MM.1S (cell line): Measurements from ENCODE around the gene CCDC85C.

ENCODE experiments used
- DNase-seq: peaks from one replicate; pipeline ENCODE4 v3.0.0-alpha.2; 2015
- H2AFZ ChIP-seq: fragments of 300-600 bp; sonication (generic); 2 replicates; pipeline ENCODE4 v1.6.0; 2016; ENCODE audit warnings: antibody characterized with exemption, low read length
- H3F3A ChIP-seq: fragments of 300-600 bp; sonication (generic); 2 replicates; pipeline ENCODE4 v1.6.1; 2016; ENCODE audit warnings: mild to moderate bottlenecking, antibody characterized with exemption, low read length, moderate library complexity, mixed read lengths; ENCODE audit not compliant: insufficient read depth
- H3K27ac ChIP-seq: fragments of 300-600 bp; sonication (generic); 2 replicates; pipeline ENCODE4 v1.5.1; 2016; ENCODE audit warnings: mild to moderate bottlenecking, low read length
- H3K27me3 ChIP-seq: fragments of 300-600 bp; sonication (generic); replicated peaks from 2 replicates; pipeline ENCODE4 v1.6.0; 2016; ENCODE audit warnings: low read length; ENCODE audit not compliant: insufficient read depth
- H3K36me3 ChIP-seq: fragments of 300-600 bp; sonication (generic); replicated peaks from 2 replicates; pipeline ENCODE4 v1.6.1; 2016; ENCODE audit warnings: mild to moderate bottlenecking, low read length, mixed read lengths; ENCODE audit not compliant: insufficient read depth
- H3K4me1 ChIP-seq: fragments of 300-600 bp; sonication (generic); 2 replicates; pipeline ENCODE4 v1.6.1; 2016; ENCODE audit warnings: low read length, mixed read lengths
- H3K4me2 ChIP-seq: fragments of 300-600 bp; sonication (generic); 2 replicates; pipeline ENCODE4 v1.6.0; 2016; ENCODE audit warnings: low read depth, low read length
- H3K4me3 ChIP-seq: fragments of 300-600 bp; sonication (generic); 2 replicates; pipeline ENCODE4 v1.5.1; 2016; ENCODE audit warnings: low read length, mixed read lengths
- H3K79me2 ChIP-seq: fragments of 300-600 bp; sonication (generic); 2 replicates; pipeline ENCODE4 v1.6.1; 2016; ENCODE audit warnings: mixed run types, low read length, mixed read lengths
- H3K9ac ChIP-seq: fragments of 300-600 bp; sonication (generic); 2 replicates; pipeline ENCODE4 v1.6.1; 2016; ENCODE audit warnings: low read length, mixed read lengths
- H3K9me2 ChIP-seq: fragments of 300-600 bp; sonication (generic); replicated peaks from 2 replicates; pipeline ENCODE4 v1.6.1; 2016; ENCODE audit warnings: mild to moderate bottlenecking, low read length, mixed read lengths; ENCODE audit not compliant: insufficient read depth
- H3K9me3 ChIP-seq: fragments of 300-600 bp; sonication (generic); replicated peaks from 2 replicates; pipeline ENCODE4 v1.6.1; 2016; ENCODE audit warnings: mild to moderate bottlenecking, low read length, mixed read lengths; ENCODE audit not compliant: insufficient read depth
- H4K20me1 ChIP-seq: fragments of 300-600 bp; sonication (generic); 2 replicates; pipeline ENCODE4 v1.6.1; 2016; ENCODE audit warnings: mild to moderate bottlenecking, low read length, moderate library complexity, mixed read lengths; ENCODE audit not compliant: insufficient read depth
- EZH2 ChIP-seq: fragments of 300-600 bp; sonication (generic); optimal IDR thresholded peaks from 2 replicates; pipeline ENCODE3; 2017; ENCODE audit warnings: low read depth, mild to moderate bottlenecking, antibody characterized with exemption, low read length, mixed read lengths
- EZH2phosphoT487 ChIP-seq: fragments of 300-600 bp; sonication (generic); IDR thresholded peaks from 2 replicates; pipeline ENCODE4 v1.6.1; 2018; ENCODE audit warnings: antibody characterized with exemption, low read length
- TF ChIP-seq, protein P1 (sequence below): fragments of 300-600 bp; sonication (generic); IDR thresholded peaks from 2 replicates; pipeline ENCODE4 v1.5.1; 2016; ENCODE audit warnings: antibody characterized with exemption, low read length, mixed read lengths

CCDC85C gene

GRCh38 chr14:99529899-99530298, 74.1 kb downstream of the CCDC85C start:
- no peaks in the 10 kb centered on the region for H3K9me3 ChIP-seq
- H2AFZ ChIP-seq = no peak overlapping the region
- no peak for DNase-seq
- no peaks in the 10 kb centered on the region for H3K79me2 ChIP-seq
- no peaks in the 10 kb centered on the region for H3K9me2 ChIP-seq
- H3K27ac ChIP-seq = no peak overlapping the region
- H3K4me3 ChIP-seq = no peak overlapping the region
- no peaks in the 10 kb centered on the region for H4K20me1 ChIP-seq
- H3K4me2 ChIP-seq = no peak overlapping the region
- no peaks in the 10 kb centered on the region for H3K36me3 ChIP-seq
- H3K4me1 ChIP-seq = no peaks in the 10 kb centered on the region
- no peaks in the 10 kb centered on the region for H3K27me3 ChIP-seq
- TF ChIP-seq EZH2phosphoT487 = no peak
- no peak for TF ChIP-seq EZH2
- TF ChIP-seq, protein P1, sequence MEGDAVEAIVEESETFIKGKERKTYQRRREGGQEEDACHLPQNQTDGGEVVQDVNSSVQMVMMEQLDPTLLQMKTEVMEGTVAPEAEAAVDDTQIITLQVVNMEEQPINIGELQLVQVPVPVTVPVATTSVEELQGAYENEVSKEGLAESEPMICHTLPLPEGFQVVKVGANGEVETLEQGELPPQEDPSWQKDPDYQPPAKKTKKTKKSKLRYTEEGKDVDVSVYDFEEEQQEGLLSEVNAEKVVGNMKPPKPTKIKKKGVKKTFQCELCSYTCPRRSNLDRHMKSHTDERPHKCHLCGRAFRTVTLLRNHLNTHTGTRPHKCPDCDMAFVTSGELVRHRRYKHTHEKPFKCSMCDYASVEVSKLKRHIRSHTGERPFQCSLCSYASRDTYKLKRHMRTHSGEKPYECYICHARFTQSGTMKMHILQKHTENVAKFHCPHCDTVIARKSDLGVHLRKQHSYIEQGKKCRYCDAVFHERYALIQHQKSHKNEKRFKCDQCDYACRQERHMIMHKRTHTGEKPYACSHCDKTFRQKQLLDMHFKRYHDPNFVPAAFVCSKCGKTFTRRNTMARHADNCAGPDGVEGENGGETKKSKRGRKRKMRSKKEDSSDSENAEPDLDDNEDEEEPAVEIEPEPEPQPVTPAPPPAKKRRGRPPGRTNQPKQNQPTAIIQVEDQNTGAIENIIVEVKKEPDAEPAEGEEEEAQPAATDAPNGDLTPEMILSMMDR = no peak
- H3K9ac ChIP-seq = no peak overlapping the region
- H3F3A ChIP-seq = no peaks in the 10 kb centered on the region

- Histone ChIP-seq H3K4me1 (no peaks in the 10 kb centered on the region), H3K27ac (no peak overlapping the region), H3K9me2 (no peaks in the 10 kb centered on the region), H3K4me2 (no peak overlapping the region), H3K9ac (no peak overlapping the region), H4K20me1 (no peaks in the 10 kb centered on the region), H3K27me3 (no peaks in the 10 kb centered on the region), H2AFZ (no peak overlapping the region), H3F3A (no peaks in the 10 kb centered on the region), H3K4me3 (no peak overlapping the region), H3K9me3 (no peaks in the 10 kb centered on the region), H3K79me2 (no peaks in the 10 kb centered on the region), H3K36me3 (no peaks in the 10 kb centered on the region)
- no peak for DNase-seq
- TF ChIP-seq, protein P1 = no peak
- TF ChIP-seq EZH2 (no peak), EZH2phosphoT487 (no peak)
Measured at GRCh38 chr14:99527427-99528076, 76.5 kb downstream of the CCDC85C start.

DNA sequence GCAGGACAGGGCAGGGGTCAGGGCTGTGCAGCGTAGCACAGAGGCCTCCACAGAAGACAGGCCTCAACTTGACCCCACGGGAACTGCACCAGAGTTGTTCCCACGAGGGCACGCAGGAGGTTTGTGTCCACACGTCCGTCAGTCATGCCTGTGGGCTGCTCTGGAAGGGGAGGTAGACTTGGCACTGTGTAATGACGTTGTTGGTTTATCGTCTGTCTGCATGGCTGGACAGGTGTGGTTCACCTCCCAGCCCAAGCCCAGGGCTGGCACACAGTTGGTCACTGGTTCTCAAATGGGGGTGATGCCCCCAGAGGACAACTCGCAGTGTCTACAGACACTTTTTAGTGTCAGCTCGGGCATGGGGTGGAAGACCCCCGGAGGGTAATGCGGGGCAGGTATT, 77.0 kb downstream of the CCDC85C start:
- no peaks in the 10 kb centered on the region for H3K9me2 ChIP-seq
- no peaks in the 10 kb centered on the region for H4K20me1 ChIP-seq
- no peak for DNase-seq
- H3K4me1 ChIP-seq = no peaks in the 10 kb centered on the region
- H3K36me3 ChIP-seq = no peaks in the 10 kb centered on the region
- H3K4me2 ChIP-seq = no peak overlapping the region
- H3K79me2 ChIP-seq = no peaks in the 10 kb centered on the region
- TF ChIP-seq EZH2phosphoT487 = no peak
- TF ChIP-seq EZH2 = no peak
- TF ChIP-seq, protein P1 = no peak
- no peak overlapping the region for H3K27ac ChIP-seq
- no peak overlapping the region for H2AFZ ChIP-seq
- no peaks in the 10 kb centered on the region for H3K27me3 ChIP-seq
- no peaks in the 10 kb centered on the region for H3F3A ChIP-seq
- H3K9ac ChIP-seq = no peak overlapping the region
- H3K9me3 ChIP-seq = no peaks in the 10 kb centered on the region
- H3K4me3 ChIP-seq = no peak overlapping the region
